CD4-positive, alpha-beta T cell treated with Interleukin-12 subunit alpha and Interleukin-12 subunit beta, for 1 hour (primary cell): ENCODE measurements around the gene SHROOM3.
"Not testable (repeated sequence)": the region's sequence is repeated elsewhere in the genome, so short reads cannot be mapped to it uniquely, and the experiment has no call there.

Experiments used
- DNase-seq: peaks from one replicate; pipeline ENCODE4 v3.0.0-alpha.2; 2020

Gene SHROOM3

DNA sequence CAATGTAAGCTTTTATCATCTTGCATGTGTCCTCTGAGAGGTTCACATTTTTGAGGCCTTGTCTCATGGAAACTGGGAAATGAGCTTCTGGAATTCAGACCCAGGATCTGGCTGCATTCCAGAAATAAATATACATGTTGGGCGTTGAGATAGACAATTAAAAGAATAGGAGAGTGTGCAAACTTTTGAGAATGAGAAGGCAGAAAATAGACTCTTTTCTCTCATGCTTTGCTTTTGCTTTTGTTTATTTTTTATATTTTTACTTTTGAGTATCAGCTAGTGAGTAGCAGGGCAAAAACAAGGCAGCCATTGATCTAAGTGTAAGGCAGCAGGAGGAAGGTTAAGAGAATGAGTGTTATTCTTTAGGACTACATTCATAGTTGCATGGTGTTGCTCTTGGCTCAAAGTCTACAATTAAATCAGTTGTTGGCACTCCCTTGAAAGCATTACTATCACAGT lies 12.4 kb downstream of the SHROOM3 start:
- DNase-seq: no peak

DNA sequence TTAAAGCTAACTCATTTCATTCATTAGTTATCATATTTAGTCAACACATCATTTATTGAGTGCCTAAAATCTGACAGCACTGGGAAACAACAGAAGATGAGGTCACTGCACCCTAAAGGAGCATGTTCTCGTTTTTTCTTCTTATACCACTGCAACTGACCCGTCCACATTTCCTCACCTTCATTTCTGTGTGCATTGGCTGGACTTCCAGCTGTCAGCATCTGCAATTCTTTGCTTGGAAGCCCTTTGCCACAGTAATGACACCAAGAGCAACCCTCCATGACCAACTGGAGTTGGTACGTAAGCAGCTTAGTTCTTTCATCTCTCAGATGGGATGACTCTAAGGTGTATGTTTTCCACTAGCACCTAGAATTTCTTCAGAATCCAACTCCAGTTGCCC lies 13.2 kb downstream of the SHROOM3 start:
- DNase-seq: no peak

DNA sequence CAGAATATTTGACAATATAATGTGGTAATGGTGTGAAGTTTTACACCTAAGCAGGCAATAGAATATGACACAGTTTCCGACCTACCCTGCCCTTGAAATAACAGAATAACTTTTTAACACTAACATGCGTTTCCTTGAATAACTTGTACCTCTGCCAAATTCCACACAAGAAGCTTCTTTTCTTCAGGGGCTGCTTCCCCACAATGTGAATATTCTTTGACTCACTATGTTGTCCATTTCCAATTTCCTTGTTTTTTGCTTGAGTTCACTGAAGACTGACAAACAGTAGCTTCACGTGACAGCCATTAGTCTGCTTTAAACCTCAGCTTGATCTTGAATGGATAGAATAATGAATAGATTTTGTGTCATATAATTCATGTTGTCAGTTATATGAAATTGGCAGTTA lies 14.3 kb downstream of the SHROOM3 start:
- DNase-seq: no peak

DNA sequence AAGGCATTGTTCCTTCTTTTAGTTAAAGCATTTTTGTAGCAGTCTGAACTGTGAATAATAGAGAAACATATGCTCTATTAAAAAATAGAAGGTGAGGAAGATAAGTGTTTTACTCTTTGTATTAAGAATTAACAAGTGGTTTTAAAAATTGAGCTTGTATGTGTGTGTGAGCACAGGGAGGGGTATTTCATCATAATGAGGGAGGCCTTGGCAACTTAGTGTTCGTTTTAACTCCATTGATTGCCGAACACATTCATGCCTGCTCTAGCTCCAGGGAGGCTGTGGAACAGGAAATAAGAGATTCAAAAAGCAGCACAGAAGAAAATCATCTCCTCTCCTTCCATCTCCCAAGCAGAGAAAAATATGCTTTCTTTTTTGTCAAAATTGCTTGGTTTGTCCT lies 14.8 kb downstream of the SHROOM3 start:
- no peak for DNase-seq

DNA sequence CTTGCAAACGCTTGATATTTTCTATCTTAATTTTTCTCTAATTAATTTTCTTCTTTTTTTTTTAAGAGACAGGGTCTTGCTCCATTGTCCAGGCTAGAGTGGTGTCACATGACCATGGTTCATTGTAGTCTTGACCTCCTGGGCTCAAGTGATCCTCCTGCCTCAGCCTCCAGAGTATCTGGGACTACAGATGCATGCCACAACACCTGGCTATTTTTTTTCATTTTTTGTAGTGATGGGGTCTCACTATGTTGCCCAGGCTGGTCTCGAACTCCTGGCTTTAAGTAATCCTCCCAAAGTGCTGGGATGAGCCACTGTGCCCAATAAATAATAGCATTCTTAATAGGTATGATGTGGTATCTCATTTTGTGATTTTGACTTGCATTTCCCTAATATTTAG lies 18.2 kb downstream of the SHROOM3 start:
- no peak for DNase-seq

DNA sequence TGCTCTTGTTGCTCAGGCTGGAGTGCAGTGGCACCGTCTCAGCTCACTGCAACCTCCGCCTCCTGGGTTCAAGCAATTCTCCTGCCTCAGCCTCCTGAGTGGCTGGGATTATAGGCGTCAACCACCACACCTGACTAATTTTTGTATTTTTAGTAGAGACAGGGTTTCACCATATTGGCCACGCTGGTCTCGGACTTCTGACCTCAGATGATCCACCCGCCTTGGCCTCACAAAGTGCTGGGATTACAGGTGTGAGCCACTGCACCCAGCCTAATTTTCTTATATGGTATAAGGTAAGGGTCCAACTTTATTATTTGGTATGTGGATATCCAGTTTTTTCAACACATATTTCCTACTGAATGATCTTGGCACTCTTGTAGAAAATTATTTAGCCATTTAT lies 19.0 kb downstream of the SHROOM3 start:
- not testable (repeated sequence) for DNase-seq

DNA sequence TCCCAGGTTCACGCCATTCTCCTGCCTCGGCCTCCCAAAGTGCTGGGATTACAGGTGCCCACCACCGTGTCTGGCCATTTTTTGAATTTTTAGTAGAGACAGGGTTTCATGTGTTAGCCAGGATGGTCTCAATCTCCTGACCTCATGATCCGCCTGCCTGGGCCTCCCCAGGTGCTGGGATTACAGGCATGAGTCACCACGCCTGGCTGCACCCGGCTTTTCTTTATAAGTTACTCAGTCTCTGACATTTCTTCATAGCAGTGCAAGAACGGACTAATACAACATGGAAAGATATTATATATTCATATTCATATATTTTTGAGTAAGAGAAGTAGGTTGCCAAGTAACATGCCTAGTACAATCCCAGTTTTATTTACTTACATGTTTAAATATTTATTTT lies 22.9 kb downstream of the SHROOM3 start:
- no peak for DNase-seq

DNA sequence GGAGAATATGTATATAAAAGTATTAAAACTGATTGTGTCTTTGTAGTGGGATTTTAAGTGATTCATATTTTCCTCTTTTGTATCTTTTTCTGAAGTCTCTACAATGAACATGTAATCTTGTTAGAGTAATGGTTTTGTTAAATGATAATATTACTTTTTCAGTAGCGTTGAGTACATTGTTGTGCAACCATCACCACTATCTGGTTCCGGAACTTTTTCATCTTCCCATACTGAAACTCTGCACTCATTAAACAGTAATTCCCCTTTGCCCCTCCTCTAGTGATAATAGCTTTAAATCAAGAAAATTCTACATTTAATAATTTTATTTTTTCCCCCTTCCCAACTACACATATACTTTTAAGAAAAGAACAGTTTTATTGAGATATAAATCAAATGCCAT lies 23.3 kb downstream of the SHROOM3 start:
- DNase-seq: no peak

DNA sequence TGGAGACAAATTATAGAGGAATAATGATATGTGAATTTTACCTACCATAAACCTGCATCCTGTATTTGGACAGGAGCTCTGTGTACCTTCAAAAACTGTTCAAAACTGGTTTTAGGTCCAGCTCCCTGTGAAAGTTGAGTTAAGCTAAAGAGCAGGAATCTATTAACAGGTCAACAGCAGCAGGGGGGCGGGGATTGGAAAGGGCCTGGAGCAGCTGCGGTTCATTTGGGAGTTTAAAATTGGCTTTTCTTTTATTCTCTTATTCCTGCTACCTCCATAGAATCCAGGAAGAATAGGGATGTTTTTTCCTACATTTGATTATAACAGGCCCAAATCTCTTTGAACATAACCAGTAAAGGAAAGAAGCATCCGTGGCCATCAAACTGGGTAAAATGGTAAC lies 23.8 kb downstream of the SHROOM3 start:
- no peak for DNase-seq

DNA sequence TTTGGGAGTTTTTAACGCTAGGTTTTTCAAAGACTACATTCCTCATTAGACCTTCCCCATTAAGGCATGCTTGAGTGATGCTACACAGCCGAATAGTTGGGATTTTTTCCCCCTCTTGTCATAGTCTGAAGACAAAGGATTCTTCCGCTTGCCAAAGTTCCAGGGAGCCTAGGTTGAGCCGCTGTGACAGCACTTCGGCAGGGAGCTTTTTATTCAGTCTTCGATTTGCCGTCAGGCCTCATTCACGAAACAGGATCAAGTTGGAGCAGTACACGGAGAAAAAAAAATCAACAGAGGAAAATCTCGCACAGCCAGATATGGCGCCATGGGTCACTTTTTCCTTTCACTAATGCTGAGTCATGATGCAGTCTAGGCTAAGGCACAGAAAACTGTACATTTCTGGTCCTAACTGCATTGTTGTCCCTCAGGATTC lies 24.3 kb downstream of the SHROOM3 start:
- DNase-seq: no peak

DNA sequence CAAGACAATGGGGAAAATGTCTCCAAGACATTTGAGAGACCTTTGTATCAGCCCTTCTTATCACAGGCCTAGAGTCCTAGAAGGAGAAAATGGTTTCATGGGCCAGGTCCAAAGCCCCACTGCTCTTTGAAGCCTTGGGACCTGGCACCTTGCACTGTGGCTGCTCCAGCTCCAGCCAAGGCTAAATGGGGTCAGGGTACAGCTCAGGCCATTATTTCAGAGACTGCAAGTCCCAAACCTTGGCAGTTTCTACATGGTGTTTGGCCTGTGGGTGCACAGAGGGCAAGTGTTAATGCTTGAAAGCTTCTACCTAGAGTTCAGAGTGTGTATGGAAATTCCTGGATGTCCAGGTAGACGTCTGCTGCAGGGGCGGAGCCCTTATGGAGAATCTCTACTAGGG lies 28.5 kb downstream of the SHROOM3 start:
- DNase-seq: no peak

DNA sequence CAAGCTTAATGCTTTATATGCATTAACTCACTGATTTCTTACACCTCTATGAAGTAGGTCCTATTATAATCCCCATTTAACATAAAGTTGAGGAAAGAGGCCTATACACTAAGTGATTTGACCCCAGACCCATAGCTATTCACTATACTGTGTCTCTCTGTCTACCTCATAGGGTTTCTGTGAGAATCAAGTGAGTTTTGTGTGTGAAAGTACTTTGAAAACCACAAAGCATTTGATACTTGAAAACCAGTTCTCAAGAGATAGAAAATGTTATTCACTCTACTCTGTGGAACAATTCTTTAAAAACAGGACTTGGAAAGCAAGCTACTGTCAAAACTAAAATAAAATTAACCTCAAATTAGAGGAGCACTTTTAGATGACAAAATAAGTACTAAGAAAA lies 35.0 kb downstream of the SHROOM3 start:
- no peak for DNase-seq

DNA sequence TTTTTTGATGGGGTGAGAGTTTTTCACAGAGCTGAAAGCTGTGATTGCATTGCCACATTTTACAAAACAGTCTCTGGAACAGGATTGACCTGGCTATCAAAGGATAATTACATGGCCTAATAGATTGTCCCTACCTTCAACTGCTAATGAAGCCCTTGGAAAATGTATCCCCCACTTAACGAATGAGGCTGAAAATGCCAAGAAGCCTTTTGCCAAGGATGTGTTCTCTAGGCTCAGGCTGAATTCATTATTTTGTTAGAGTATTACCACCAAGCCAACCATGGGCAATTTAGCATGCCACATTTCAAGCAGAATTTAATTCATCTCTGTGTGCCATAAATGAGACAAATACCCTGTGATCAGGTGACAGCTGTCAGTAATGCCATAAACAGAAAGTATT lies 35.5 kb downstream of the SHROOM3 start:
- no peak for DNase-seq

DNA sequence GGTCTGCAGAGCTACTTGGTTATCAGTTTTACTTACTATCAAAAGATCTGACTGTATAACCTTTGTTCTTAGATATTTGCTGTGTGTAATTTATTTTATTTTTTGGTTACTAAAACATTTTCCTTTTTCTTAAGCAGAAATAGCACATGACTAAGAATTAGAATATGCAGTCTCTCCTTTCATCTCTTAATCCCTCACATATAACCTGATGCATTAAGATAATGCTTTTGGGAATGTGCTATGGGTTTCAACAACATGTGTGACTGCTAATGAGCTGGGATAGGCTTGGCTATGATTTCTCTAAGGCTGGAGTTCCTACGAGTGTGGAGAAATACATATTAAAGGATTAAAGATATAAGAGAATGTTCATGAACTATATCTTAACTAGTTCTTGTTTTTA lies 41.5 kb downstream of the SHROOM3 start:
- DNase-seq: no peak

DNA sequence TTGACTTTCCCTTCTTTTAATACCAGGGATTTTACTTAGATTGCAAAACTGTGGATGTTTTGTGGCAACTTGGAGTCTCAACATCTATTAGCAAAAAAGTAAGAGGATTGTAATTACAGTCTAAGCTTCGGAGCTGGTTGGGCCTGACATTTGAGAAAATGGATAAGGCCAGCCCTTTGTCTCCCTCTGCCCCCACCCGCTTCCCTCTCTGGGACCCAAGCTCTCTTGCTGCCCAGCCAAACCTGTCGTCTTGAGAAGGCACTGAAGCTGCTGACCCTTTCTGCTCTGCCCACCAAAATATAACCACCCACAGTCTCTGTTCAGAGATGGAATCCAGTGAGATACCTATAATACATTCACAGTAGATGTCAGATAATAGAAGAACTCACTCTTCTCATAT lies 49.6 kb downstream of the SHROOM3 start:
- no peak for DNase-seq

DNA sequence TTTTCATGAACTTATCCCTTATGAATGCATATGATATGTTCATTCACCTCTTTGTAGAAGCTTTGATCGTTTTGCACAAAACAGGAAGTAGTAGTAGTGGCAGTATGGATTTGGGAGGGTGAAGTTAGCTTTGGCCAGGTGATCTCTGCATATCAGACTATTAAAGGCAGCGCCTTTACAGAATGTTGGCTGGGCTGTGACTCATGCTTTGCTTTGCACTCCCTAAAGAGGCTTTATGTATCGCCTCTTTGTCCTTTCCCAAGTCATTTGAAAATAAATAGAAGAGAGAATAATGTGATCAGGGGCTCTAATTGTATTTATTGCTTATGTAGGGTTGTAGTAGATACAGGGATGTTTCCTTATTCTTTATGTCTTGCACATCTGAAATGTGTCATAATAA lies 50.4 kb downstream of the SHROOM3 start:
- DNase-seq: no peak

DNA sequence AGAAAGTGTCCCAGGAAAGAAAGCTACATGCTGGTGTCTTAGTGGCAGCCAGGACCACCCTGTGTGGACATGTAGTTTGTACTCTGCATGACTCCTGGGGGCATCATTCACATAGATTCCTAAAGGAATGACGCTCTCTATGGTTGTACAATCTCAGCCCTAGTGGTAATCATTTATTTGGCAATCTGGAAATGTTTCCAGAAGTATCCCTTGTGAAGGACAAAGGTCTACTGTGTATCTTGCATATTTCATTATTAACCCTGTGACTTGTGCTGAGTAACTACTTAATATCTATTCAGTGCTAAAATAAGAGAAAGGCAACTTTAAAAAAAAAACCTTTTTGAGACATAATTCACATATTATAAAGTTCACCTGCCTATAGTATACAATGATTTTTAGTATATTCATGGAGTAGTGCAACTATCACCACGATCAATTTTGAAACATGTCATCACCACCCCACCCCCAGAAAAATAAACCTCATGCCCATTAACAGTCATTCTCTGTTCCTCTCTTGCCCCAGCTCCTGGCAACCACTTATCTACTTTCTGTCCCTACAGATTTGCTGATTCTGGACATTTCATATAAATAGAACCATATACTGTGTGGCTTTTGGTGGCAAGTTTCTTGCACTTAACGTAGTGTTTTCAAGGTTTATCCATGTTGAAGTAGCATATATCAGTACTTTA lies 51.7 kb downstream of the SHROOM3 start:
- no peak for DNase-seq

DNA sequence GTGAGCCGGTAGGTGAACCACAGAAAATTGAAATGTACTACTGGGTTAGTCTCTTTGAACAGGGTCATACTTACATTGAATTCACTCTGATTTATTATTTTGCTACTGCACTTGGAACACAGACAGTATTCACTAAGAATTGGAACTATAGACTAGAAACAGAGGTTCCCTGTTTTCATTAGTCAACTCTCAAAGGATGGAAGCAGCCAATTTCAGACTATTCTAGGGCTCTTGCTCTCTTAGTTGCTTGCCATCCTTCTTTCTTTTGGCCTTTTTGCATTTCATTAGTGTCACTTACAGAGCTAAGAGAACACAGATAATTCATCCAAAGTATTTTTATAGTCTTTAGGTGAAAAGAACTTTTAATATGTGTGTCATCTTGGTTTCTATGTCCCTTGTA lies 52.6 kb downstream of the SHROOM3 start:
- no peak for DNase-seq

DNA sequence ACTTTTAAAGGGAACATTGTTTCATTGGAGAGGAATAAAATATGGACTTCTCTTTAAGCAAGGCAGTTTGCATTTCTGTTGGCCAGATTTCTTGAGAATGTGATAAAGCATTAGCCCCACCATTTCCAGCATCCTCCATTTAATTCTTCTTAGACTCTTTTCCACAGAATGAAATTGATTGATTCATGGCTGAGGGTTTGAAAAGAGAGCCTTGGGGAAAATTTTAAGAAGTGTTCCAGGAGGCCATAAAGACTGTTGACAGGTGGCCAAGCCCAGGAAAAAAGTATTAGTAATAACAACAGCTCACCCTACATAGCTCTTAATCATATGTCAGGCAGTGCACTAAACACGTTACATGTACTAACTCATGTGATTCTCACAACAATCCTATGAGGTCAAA lies 53.4 kb downstream of the SHROOM3 start:
- no peak for DNase-seq

DNA sequence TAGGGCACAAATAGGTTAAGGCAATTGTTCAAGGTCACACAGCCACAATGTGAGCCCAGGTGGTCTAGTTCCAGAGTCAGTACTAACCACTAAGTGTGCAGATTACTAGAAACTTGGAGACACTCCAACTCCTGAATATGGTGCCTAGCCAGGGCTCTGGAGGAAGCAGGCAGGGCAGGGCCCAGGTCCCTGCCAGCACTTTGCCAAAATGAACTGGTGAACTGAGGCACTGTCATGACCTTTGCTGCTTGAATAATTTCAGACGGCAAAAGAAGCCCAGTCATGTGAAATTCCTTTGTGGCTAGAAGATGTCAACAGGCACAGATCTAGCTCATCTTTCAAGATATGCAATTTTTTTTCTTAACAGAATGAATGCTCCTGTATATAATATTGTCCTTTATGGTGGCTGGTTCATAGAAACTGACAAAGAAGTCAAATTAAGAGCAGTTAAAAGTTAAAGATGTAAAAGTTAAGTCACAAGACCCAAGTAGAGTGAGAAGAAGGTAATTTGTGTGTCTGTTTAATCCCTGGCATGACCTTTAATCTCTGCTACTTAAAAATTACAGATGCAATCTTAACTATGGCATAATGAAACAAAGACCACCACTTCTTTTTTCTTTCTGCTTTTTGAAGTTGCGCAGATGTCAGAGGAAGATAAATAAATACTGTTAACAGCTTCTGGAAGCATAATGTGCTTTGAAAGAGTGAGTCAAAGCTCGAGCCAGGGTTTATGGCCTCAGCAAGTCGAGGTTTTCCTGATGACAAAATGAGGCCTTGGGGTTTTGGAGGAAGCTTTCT lies 54.1 kb downstream of the SHROOM3 start:
- no peak for DNase-seq

DNA sequence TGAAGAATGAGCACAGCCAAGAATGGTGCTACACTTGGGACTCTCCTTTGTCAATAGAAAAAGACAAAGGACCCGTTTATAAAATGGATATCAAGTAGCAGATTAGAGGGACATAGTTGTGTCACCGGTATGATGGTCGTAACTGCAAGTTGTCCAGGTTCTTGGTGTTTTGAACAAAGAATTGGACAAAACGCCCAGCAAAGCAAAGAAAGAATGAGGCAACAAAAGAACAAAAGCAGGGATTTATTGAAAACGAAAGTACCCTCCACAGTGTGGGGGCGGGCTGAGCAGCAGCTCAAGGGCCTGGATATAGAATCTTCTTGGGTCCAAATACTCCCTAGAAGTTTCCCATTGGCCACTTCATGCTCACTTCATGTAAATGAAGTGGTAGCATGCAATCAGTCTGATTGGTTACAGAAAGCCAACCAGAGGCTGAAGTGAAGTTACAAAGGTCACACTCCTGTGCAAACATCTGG lies 54.7 kb downstream of the SHROOM3 start:
- DNase-seq: no peak

DNA sequence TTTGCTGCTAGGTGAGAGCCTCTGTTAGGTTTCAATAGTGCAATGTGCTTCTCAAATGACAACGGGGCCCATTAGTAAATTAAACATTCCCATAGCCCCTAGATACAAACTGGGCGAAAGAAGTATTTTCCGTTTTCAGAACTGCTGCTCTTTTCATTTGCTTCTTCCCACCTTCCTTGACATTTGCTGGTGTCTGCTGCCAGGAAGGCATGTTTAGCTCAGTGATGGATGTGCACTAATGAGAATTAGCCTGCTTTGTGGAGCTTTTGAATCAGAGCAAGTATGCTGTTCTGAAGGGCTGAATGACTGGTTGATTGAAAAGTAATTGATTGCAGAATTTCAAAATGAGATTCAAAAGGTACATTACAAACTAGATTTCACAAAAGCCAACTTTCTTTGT lies 57.0 kb downstream of the SHROOM3 start:
- DNase-seq: no peak

DNA sequence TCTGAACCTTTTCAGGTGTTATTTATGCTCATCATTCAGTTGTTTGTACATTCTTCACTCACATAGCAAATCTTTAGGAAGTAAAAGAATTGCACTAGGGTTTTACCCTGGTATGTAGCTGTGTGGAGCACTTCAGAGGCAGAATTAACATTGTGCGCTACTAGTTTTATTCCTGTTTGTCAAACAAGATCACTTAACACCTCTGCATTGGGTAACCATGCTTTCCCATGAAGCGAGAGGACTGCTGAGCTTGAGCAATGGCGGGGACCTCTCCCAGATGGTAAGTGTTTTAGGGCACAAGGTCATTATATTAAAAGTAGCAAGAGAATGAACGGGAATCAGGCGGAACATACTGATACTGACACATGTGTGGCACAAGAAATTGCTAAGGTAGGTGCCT lies 59.2 kb downstream of the SHROOM3 start:
- DNase-seq: no peak

DNA sequence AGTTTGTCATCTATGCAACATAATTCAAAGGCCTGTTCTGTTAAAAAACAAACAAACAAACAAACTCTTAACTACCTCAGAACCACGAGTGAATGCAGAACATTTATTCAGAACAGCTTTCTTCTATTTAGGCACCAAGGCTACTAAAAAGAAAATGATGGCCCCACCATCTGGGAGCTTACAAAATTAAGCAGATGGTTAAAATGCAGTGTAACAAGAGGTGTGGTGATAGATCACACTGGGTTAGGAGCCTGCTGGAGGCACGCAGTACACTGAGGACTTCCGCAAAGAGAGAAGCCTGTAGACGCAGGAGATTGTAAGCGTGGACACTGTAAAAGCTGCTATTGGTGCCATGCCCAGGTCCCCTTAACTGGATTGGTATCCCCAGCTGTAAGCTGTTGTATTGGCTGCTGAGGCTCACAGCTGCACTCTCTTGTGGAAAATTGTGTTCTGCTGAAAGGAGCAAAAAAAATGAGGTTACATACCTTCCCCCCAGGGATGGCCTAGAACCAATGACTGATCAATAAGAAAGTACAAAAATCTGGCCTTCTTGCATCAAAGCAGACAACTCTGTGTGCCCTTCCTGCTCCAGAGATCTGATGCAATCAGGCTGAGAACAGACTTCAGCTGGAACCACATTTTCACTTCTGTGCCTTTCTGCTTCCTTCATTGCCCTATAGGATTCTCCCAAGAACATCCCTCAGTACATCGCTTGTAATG lies 60.0 kb downstream of the SHROOM3 start:
- DNase-seq: no peak
